Measurements from ENCODE around the gene PRIMA1. TPM values are rescaled to one million over a fixed set of nuclear protein-coding genes. Genes with fewer than 3 reads are reported as not detected.

Gene PRIMA1
- total RNA-seq, 4 donors from 2014 or later = 0.33 to 0.88 (median 0.64) TPM

GRCh38 chr14:93764211-93764659 is 24.1 kb downstream of the PRIMA1 start:
- Histone ChIP-seq H3K27me3 (no peaks in the 10 kb centered on the region), H3K27ac (no peak overlapping the region), H3K4me3 (replicated peaks in 1 of 3) (no peak overlapping the region), H3K36me3 (no peaks in the 10 kb centered on the region), H3K9me3 (no peaks in the 10 kb centered on the region), H3K4me1 (peaks cover 4 to 6% of the 10 kb centered on the region in 2 donors)
- intact Hi-C loops (cut with DNase I) = no loop called here
- WGBS, 2 donors = 58 to 62% methylated on average over 6 to 8 of the region's 8 CpGs
- TF ChIP-seq, protein P1, sequence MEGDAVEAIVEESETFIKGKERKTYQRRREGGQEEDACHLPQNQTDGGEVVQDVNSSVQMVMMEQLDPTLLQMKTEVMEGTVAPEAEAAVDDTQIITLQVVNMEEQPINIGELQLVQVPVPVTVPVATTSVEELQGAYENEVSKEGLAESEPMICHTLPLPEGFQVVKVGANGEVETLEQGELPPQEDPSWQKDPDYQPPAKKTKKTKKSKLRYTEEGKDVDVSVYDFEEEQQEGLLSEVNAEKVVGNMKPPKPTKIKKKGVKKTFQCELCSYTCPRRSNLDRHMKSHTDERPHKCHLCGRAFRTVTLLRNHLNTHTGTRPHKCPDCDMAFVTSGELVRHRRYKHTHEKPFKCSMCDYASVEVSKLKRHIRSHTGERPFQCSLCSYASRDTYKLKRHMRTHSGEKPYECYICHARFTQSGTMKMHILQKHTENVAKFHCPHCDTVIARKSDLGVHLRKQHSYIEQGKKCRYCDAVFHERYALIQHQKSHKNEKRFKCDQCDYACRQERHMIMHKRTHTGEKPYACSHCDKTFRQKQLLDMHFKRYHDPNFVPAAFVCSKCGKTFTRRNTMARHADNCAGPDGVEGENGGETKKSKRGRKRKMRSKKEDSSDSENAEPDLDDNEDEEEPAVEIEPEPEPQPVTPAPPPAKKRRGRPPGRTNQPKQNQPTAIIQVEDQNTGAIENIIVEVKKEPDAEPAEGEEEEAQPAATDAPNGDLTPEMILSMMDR (IDR thresholded peaks at IDR 0.05) = no peak
- TF ChIP-seq POLR2A (IDR thresholded peaks at IDR 0.05) = no peak
- no peak for DNase-seq

GRCh38 chr14:93759719-93760307 is 28.5 kb downstream of the PRIMA1 start:
- no peaks in the 10 kb centered on the region for H3K27me3 ChIP-seq
- H3K36me3 ChIP-seq = no peaks in the 10 kb centered on the region
- 22 to 48% methylated on average over 5 to 15 of the region's 15 CpGs for WGBS, 2 donors
- H3K4me1 ChIP-seq = peaks cover 4 to 6% of the 10 kb centered on the region in 2 donors
- intact Hi-C loops (cut with DNase I) = no loop called here
- no peak overlapping the region for H3K4me3 ChIP-seq (replicated peaks in 1 of 3)
- peak; percentile 45 to 56 for DNase-seq
- H3K9me3 ChIP-seq = no peaks in the 10 kb centered on the region
- TF ChIP-seq, protein P1 (IDR thresholded peaks at IDR 0.05) = no peak
- no peak for TF ChIP-seq POLR2A (IDR thresholded peaks at IDR 0.05)
- no peak overlapping the region for H3K27ac ChIP-seq

- WGBS, 2 donors = 86 to 89% methylated on average over 12 of the region's 12 CpGs
- DNase-seq = no peak
- TF ChIP-seq POLR2A (IDR thresholded peaks at IDR 0.05) = no peak
- TF ChIP-seq, protein P1 (IDR thresholded peaks at IDR 0.05) = no peak
- no peak overlapping the region for H3K4me3 ChIP-seq (replicated peaks in 1 of 3)
- intact Hi-C loops (cut with DNase I) = no loop called here
- no peak overlapping the region for H3K27ac ChIP-seq
- no peaks in the 10 kb centered on the region for H3K36me3 ChIP-seq
- no peaks in the 10 kb centered on the region for H3K27me3 ChIP-seq
- peaks cover 11 to 16% of the 10 kb centered on the region in 2 donors for H3K4me1 ChIP-seq
- no peaks in the 10 kb centered on the region for H3K9me3 ChIP-seq
Observed at GRCh38 chr14:93757206-93757605, 31.1 kb downstream of the PRIMA1 start.

GRCh38 chr14:93753647-93754046 is 34.6 kb downstream of the PRIMA1 start:
- H3K4me1 ChIP-seq = peaks cover 10 to 14% of the 10 kb centered on the region in 2 donors
- WGBS, 2 donors = 98 to 99% methylated on average over 8 of the region's 8 CpGs
- H3K9me3 ChIP-seq = no peaks in the 10 kb centered on the region
- no peaks in the 10 kb centered on the region for H3K36me3 ChIP-seq
- H3K27me3 ChIP-seq = no peaks in the 10 kb centered on the region
- no peak overlapping the region for H3K4me3 ChIP-seq (replicated peaks in 1 of 3)
- TF ChIP-seq, protein P1 (IDR thresholded peaks at IDR 0.05) = no peak
- no peak for TF ChIP-seq POLR2A (IDR thresholded peaks at IDR 0.05)
- no peak for DNase-seq
- H3K27ac ChIP-seq = no peak overlapping the region
- intact Hi-C loops (cut with DNase I) = no loop called here

DNA sequence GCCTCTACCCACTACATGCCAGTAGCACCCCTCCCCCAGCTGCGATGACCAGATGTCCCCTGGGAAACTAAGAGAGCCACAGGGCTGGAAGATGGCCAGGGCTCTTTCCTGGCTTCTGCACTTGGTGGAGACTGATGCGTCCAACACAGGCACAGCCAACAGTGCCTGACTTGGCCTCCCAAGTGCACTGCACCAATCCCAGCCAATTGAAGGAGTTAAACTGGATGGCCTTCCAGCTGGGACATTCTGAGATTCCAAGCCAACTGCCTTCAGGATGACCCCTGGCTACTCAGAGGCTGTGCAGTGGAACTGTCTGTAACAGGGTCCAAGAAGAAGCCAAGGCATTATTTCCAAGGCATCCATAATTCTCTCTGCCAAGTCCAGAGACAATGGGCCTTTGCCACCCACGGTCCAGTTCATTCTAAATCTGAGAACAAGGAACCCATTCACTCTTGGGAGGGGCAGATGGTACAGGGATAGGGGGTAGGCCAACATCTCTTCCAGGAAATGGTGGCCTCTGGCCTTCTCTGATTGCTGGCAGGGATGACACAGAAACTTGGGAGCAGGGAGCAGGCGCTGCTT is 35.2 kb downstream of the PRIMA1 start:
- H3K4me1 ChIP-seq = peaks cover 10 to 14% of the 10 kb centered on the region in 2 donors
- no peaks in the 10 kb centered on the region for H3K9me3 ChIP-seq
- H3K4me3 ChIP-seq (replicated peaks in 1 of 3) = no peak overlapping the region
- no peaks in the 10 kb centered on the region for H3K27me3 ChIP-seq
- 38 to 40% methylated on average over 4 of the region's 4 CpGs for WGBS, 2 donors
- TF ChIP-seq, protein P1 (IDR thresholded peaks at IDR 0.05) = no peak
- no peak for TF ChIP-seq POLR2A (IDR thresholded peaks at IDR 0.05)
- H3K36me3 ChIP-seq = no peaks in the 10 kb centered on the region
- intact Hi-C loops (cut with DNase I) = no loop called here
- H3K27ac ChIP-seq = no peak overlapping the region
- peak; percentile 74 to 77 for DNase-seq

Measured in thyroid gland (tissue), 4 donors.